ENCODE data around the gene KCNJ15.

Gene KCNJ15

GRCh38 chr21:38268864-38269575 is 12.2 kb downstream of the KCNJ15 start:
- no peak for DNase-seq

- no peak for DNase-seq
These were observed 12.8 kb downstream of the KCNJ15 start for GRCh38 chr21:38269576-38269936.

GRCh38 chr21:38272215-38272614 is 15.4 kb downstream of the KCNJ15 start:
- peak; percentile 10 for DNase-seq

- DNase-seq = no peak
These were observed 17.2 kb downstream of the KCNJ15 start for GRCh38 chr21:38273745-38274542.

- DNase-seq = peak; percentile 40
These were observed 20.8 kb downstream of the KCNJ15 start for GRCh38 chr21:38277501-38278131.

GRCh38 chr21:38280454-38280853 is 23.7 kb downstream of the KCNJ15 start:
- no peak for DNase-seq

- DNase-seq = no peak
These were observed 24.1 kb downstream of the KCNJ15 start for GRCh38 chr21:38280867-38281266.

- DNase-seq = no peak
These were observed 26.1 kb downstream of the KCNJ15 start for GRCh38 chr21:38282921-38283320.

GRCh38 chr21:38284216-38284615 is 27.4 kb downstream of the KCNJ15 start:
- DNase-seq = no peak

GRCh38 chr21:38286739-38287471 is 30.1 kb downstream of the KCNJ15 start:
- DNase-seq = no peak

GRCh38 chr21:38287476-38287875 is 30.7 kb downstream of the KCNJ15 start:
- DNase-seq = no peak

- DNase-seq = no peak
These were observed 33.1 kb downstream of the KCNJ15 start for GRCh38 chr21:38289705-38290485.

- no peak for DNase-seq
These were observed 34.0 kb downstream of the KCNJ15 start for GRCh38 chr21:38290809-38291208.

- DNase-seq = no peak
These were observed 35.1 kb downstream of the KCNJ15 start for GRCh38 chr21:38291874-38292273.

GRCh38 chr21:38293113-38293512 is 36.3 kb downstream of the KCNJ15 start:
- DNase-seq = no peak

GRCh38 chr21:38293765-38294164 is 37.0 kb downstream of the KCNJ15 start:
- DNase-seq = no peak

- no peak for DNase-seq
These were observed 37.8 kb downstream of the KCNJ15 start for GRCh38 chr21:38294609-38295008.

- no peak for DNase-seq
These were observed 39.4 kb downstream of the KCNJ15 start for GRCh38 chr21:38295997-38296764.

- DNase-seq = no peak
These were observed 40.4 kb downstream of the KCNJ15 start for GRCh38 chr21:38297194-38297631.

GRCh38 chr21:38297871-38298270 is 41.1 kb downstream of the KCNJ15 start:
- DNase-seq = no peak

GRCh38 chr21:38298832-38299231 is 42.0 kb downstream of the KCNJ15 start:
- DNase-seq = no peak

- no peak for DNase-seq
These were observed 42.9 kb downstream of the KCNJ15 start for GRCh38 chr21:38299671-38300070.
